ENCODE results near the gene NR2F1-AS1. TPM values are rescaled to one million over a fixed set of nuclear protein-coding genes. Genes with fewer than 3 reads are reported as not detected.
"Not testable (repeated sequence)": the region's sequence is repeated elsewhere in the genome, so short reads cannot be mapped to it uniquely, and the experiment has no call there.

Gene NR2F1-AS1
- total RNA-seq, 1 donor from 2014 or later = 5.2 TPM

DNA sequence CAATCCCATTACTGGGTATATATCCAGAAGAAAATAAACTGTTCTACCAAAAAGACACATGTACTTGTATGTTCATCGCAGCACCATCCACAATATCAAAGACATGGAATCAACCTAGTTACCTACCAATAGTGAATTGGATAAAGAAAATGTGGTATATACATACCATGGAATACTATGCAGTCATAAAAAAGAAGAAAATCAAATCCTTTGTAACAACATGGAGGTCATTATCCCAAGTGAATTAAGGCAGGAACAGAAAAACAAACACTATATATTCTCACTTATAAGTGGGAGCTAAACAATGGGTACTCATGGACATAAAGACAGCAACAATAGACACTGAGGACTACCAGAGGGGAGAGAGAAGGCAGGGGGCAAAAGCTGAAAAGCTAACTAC is 67.7 kb downstream of the NR2F1-AS1 start:
- H3K9me3 ChIP-seq (ENCODE audit: control insufficient read depth in 3 of 3, low read length in 3 of 3) = no peaks in the 10 kb centered on the region
- no peaks in the 10 kb centered on the region for H3K4me1 ChIP-seq (ENCODE audit: control insufficient read depth in 3 of 3, insufficient read depth in 3 of 3, low read length in 3 of 3)
- H3K36me3 ChIP-seq (ENCODE audit: control insufficient read depth in 3 of 3, insufficient read depth in 3 of 3, low read length in 3 of 3) = no peaks in the 10 kb centered on the region
- no peak overlapping the region for H3K4me3 ChIP-seq (ENCODE audit: low read length in 3 of 3)
- H3K27ac ChIP-seq (ENCODE audit: low read depth, low read length) = no peak overlapping the region
- H3K9ac ChIP-seq (ENCODE audit: low read depth in 1 of 3, low read length in 3 of 3) = no peak overlapping the region
- H3K27me3 ChIP-seq (ENCODE audit: control insufficient read depth in 3 of 3, insufficient read depth in 3 of 3, low read length in 3 of 3) = no peaks in the 10 kb centered on the region

GRCh38 chr5:93512799-93513198 is 68.2 kb downstream of the NR2F1-AS1 start:
- Histone ChIP-seq H3K27ac (ENCODE audit: low read depth, low read length) (no peak overlapping the region), H3K4me3 (ENCODE audit: low read length in 3 of 3) (no peak overlapping the region), H3K9me3 (ENCODE audit: control insufficient read depth in 3 of 3, low read length in 3 of 3) (no peaks in the 10 kb centered on the region), H3K9ac (ENCODE audit: low read depth in 1 of 3, low read length in 3 of 3) (no peak overlapping the region), H3K27me3 (ENCODE audit: control insufficient read depth in 3 of 3, insufficient read depth in 3 of 3, low read length in 3 of 3) (no peaks in the 10 kb centered on the region), H3K4me1 (ENCODE audit: control insufficient read depth in 3 of 3, insufficient read depth in 3 of 3, low read length in 3 of 3) (no peaks in the 10 kb centered on the region), H3K36me3 (ENCODE audit: control insufficient read depth in 3 of 3, insufficient read depth in 3 of 3, low read length in 3 of 3) (no peaks in the 10 kb centered on the region)

- no peaks in the 10 kb centered on the region for H3K27me3 ChIP-seq (ENCODE audit: control insufficient read depth in 3 of 3, insufficient read depth in 3 of 3, low read length in 3 of 3)
- no peaks in the 10 kb centered on the region for H3K4me1 ChIP-seq (ENCODE audit: control insufficient read depth in 3 of 3, insufficient read depth in 3 of 3, low read length in 3 of 3)
- H3K9me3 ChIP-seq (ENCODE audit: control insufficient read depth in 3 of 3, low read length in 3 of 3) = no peaks in the 10 kb centered on the region
- H3K4me3 ChIP-seq (ENCODE audit: low read length in 3 of 3) = no peak overlapping the region
- H3K9ac ChIP-seq (ENCODE audit: low read depth in 1 of 3, low read length in 3 of 3) = no peak overlapping the region
- no peak overlapping the region for H3K27ac ChIP-seq (ENCODE audit: low read depth, low read length)
- H3K36me3 ChIP-seq (ENCODE audit: control insufficient read depth in 3 of 3, insufficient read depth in 3 of 3, low read length in 3 of 3) = no peaks in the 10 kb centered on the region
Measured at GRCh38 chr5:93511445-93511844, 69.6 kb downstream of the NR2F1-AS1 start.

DNA sequence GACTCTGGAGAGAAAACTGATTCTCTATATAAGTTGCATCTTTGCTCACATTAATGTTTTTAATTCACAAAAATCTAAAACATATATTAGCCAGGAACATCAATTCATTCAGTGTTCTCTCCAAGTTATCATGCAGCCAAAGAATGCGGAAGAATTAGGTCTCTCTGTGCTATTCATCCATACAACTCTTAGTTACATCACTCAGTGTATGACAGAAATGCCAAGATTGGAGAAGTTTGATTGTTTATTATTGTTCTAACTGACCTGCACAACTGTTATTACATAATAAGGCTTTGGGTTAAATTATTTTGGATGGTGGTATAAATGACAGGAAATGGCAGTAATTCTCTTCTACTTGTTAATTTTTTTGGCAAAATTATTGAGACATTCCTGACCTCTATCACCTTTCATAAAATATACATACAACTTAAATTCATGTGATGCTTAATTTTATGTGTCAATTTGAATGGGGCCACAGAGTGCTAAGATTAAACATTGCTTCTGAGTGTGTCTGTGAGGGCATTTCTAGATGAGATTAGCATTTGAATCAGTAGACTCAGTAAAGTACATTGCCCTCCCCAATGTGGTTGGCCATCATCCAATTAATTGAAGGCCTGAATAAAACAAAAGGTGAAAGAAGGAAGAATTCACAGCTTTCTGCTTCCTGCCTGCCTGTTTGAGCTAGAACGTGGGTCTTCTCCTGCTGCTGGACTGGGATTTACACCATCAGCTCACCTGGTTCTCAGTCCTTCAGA is 70.2 kb downstream of the NR2F1-AS1 start:
- Histone ChIP-seq H3K27me3 (ENCODE audit: control insufficient read depth in 3 of 3, insufficient read depth in 3 of 3, low read length in 3 of 3) (no peaks in the 10 kb centered on the region), H3K9ac (ENCODE audit: low read depth in 1 of 3, low read length in 3 of 3) (no peak overlapping the region), H3K27ac (ENCODE audit: low read depth, low read length) (no peak overlapping the region), H3K4me1 (ENCODE audit: control insufficient read depth in 3 of 3, insufficient read depth in 3 of 3, low read length in 3 of 3) (no peaks in the 10 kb centered on the region), H3K9me3 (ENCODE audit: control insufficient read depth in 3 of 3, low read length in 3 of 3) (no peaks in the 10 kb centered on the region), H3K36me3 (ENCODE audit: control insufficient read depth in 3 of 3, insufficient read depth in 3 of 3, low read length in 3 of 3) (no peaks in the 10 kb centered on the region), H3K4me3 (ENCODE audit: low read length in 3 of 3) (no peak overlapping the region)

GRCh38 chr5:93505553-93505952 is 75.5 kb downstream of the NR2F1-AS1 start:
- H3K36me3 ChIP-seq (ENCODE audit: control insufficient read depth in 3 of 3, insufficient read depth in 3 of 3, low read length in 3 of 3); H3K9ac ChIP-seq (ENCODE audit: low read depth in 1 of 3, low read length in 3 of 3); H3K27me3 ChIP-seq (ENCODE audit: control insufficient read depth in 3 of 3, insufficient read depth in 3 of 3, low read length in 3 of 3); H3K9me3 ChIP-seq (ENCODE audit: control insufficient read depth in 3 of 3, low read length in 3 of 3); H3K4me1 ChIP-seq (ENCODE audit: control insufficient read depth in 3 of 3, insufficient read depth in 3 of 3, low read length in 3 of 3); H3K27ac ChIP-seq (ENCODE audit: low read depth, low read length); H3K4me3 ChIP-seq (ENCODE audit: low read length in 3 of 3): not testable (repeated sequence)

GRCh38 chr5:93503598-93504067 is 77.4 kb downstream of the NR2F1-AS1 start:
- H3K27ac ChIP-seq (ENCODE audit: low read depth, low read length) = no peak overlapping the region
- no peak overlapping the region for H3K9ac ChIP-seq (ENCODE audit: low read depth in 1 of 3, low read length in 3 of 3)
- no peaks in the 10 kb centered on the region for H3K9me3 ChIP-seq (ENCODE audit: control insufficient read depth in 3 of 3, low read length in 3 of 3)
- no peaks in the 10 kb centered on the region for H3K27me3 ChIP-seq (ENCODE audit: control insufficient read depth in 3 of 3, insufficient read depth in 3 of 3, low read length in 3 of 3)
- no peaks in the 10 kb centered on the region for H3K36me3 ChIP-seq (ENCODE audit: control insufficient read depth in 3 of 3, insufficient read depth in 3 of 3, low read length in 3 of 3)
- H3K4me1 ChIP-seq (ENCODE audit: control insufficient read depth in 3 of 3, insufficient read depth in 3 of 3, low read length in 3 of 3) = no peaks in the 10 kb centered on the region
- no peak overlapping the region for H3K4me3 ChIP-seq (ENCODE audit: low read length in 3 of 3)

- H3K9me3 ChIP-seq (ENCODE audit: control insufficient read depth in 3 of 3, low read length in 3 of 3) = no peaks in the 10 kb centered on the region
- no peak overlapping the region for H3K27ac ChIP-seq (ENCODE audit: low read depth, low read length)
- H3K4me3 ChIP-seq (ENCODE audit: low read length in 3 of 3) = no peak overlapping the region
- no peaks in the 10 kb centered on the region for H3K27me3 ChIP-seq (ENCODE audit: control insufficient read depth in 3 of 3, insufficient read depth in 3 of 3, low read length in 3 of 3)
- no peak overlapping the region for H3K9ac ChIP-seq (ENCODE audit: low read depth in 1 of 3, low read length in 3 of 3)
- no peaks in the 10 kb centered on the region for H3K4me1 ChIP-seq (ENCODE audit: control insufficient read depth in 3 of 3, insufficient read depth in 3 of 3, low read length in 3 of 3)
- H3K36me3 ChIP-seq (ENCODE audit: control insufficient read depth in 3 of 3, insufficient read depth in 3 of 3, low read length in 3 of 3) = no peaks in the 10 kb centered on the region
Measured at GRCh38 chr5:93497096-93497495, 83.9 kb downstream of the NR2F1-AS1 start.

DNA sequence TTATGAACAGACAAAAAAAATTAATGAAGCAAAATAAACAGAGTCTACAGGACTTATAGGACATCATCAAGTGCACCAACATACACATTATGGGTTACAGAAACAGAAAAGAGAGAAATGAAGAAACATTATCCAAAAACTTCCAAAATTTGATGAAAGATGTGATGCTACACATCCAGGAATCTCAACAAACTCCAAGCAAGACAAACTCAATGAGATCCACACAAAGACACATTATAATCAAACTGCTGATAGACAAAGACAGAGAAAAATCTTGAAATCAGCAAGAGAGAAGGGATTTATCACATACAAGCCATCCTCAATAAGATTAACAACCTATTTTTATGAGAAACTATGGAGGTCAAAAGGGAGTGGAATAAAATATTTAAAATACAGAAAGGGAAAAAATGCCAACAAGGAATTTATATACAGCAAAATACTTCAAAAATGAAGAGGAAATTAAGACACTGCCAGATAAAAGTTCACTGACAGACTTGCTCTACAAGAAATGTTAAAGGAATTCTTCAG is 101.0 kb downstream of the NR2F1-AS1 start:
- no peaks in the 10 kb centered on the region for H3K9me3 ChIP-seq (ENCODE audit: control insufficient read depth in 3 of 3, low read length in 3 of 3)
- no peak overlapping the region for H3K27ac ChIP-seq (ENCODE audit: low read depth, low read length)
- H3K27me3 ChIP-seq (ENCODE audit: control insufficient read depth in 3 of 3, insufficient read depth in 3 of 3, low read length in 3 of 3) = no peaks in the 10 kb centered on the region
- no peak overlapping the region for H3K4me3 ChIP-seq (ENCODE audit: low read length in 3 of 3)
- H3K4me1 ChIP-seq (ENCODE audit: control insufficient read depth in 3 of 3, insufficient read depth in 3 of 3, low read length in 3 of 3) = no peaks in the 10 kb centered on the region
- H3K9ac ChIP-seq (ENCODE audit: low read depth in 1 of 3, low read length in 3 of 3) = no peak overlapping the region
- no peaks in the 10 kb centered on the region for H3K36me3 ChIP-seq (ENCODE audit: control insufficient read depth in 3 of 3, insufficient read depth in 3 of 3, low read length in 3 of 3)

DNA sequence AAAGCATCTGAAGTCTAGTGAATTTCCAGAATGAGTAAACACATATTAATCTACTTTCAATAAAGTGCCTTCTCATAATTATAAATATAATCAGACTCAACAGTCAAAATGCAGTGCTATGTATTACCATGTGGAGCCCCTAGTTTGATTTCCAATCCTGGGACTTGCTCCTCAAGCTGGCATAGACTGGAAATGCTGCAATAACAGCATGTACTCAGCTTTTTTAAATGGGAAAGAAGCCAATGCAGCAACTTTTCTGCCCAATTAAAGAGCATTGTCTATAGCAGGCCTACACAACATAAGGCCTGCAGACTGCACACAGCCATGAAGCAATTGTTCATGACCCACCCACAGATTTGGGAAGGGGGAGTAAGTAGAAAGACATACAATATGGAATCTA is 103.2 kb downstream of the NR2F1-AS1 start:
- H3K9me3 ChIP-seq (ENCODE audit: control insufficient read depth in 3 of 3, low read length in 3 of 3) = no peaks in the 10 kb centered on the region
- no peaks in the 10 kb centered on the region for H3K27me3 ChIP-seq (ENCODE audit: control insufficient read depth in 3 of 3, insufficient read depth in 3 of 3, low read length in 3 of 3)
- no peaks in the 10 kb centered on the region for H3K36me3 ChIP-seq (ENCODE audit: control insufficient read depth in 3 of 3, insufficient read depth in 3 of 3, low read length in 3 of 3)
- H3K4me1 ChIP-seq (ENCODE audit: control insufficient read depth in 3 of 3, insufficient read depth in 3 of 3, low read length in 3 of 3) = no peaks in the 10 kb centered on the region
- no peak overlapping the region for H3K27ac ChIP-seq (ENCODE audit: low read depth, low read length)
- no peak overlapping the region for H3K4me3 ChIP-seq (ENCODE audit: low read length in 3 of 3)
- no peak overlapping the region for H3K9ac ChIP-seq (ENCODE audit: low read depth in 1 of 3, low read length in 3 of 3)

GRCh38 chr5:93476251-93476742 is 104.7 kb downstream of the NR2F1-AS1 start:
- no peaks in the 10 kb centered on the region for H3K36me3 ChIP-seq (ENCODE audit: control insufficient read depth in 3 of 3, insufficient read depth in 3 of 3, low read length in 3 of 3)
- H3K4me3 ChIP-seq (ENCODE audit: low read length in 3 of 3) = no peak overlapping the region
- no peaks in the 10 kb centered on the region for H3K4me1 ChIP-seq (ENCODE audit: control insufficient read depth in 3 of 3, insufficient read depth in 3 of 3, low read length in 3 of 3)
- H3K9ac ChIP-seq (ENCODE audit: low read depth in 1 of 3, low read length in 3 of 3) = no peak overlapping the region
- H3K27ac ChIP-seq (ENCODE audit: low read depth, low read length) = no peak overlapping the region
- no peaks in the 10 kb centered on the region for H3K27me3 ChIP-seq (ENCODE audit: control insufficient read depth in 3 of 3, insufficient read depth in 3 of 3, low read length in 3 of 3)
- H3K9me3 ChIP-seq (ENCODE audit: control insufficient read depth in 3 of 3, low read length in 3 of 3) = no peaks in the 10 kb centered on the region

Measured in skeletal muscle tissue (tissue), 4 donors.